Measurements from ENCODE around the gene CSRP1.

Gene CSRP1

GRCh38 chr1:201450721-201451291 is 56.1 kb downstream of the CSRP1 start:
- DNase-seq = no peak

- DNase-seq = no peak
These were observed 57.9 kb downstream of the CSRP1 start for GRCh38 chr1:201448990-201449389.

- DNase-seq = peak in 1 of 2 experiments; percentile 70
These were observed 58.7 kb downstream of the CSRP1 start for GRCh38 chr1:201447903-201448871.

- DNase-seq = no peak
These were observed 61.6 kb downstream of the CSRP1 start for GRCh38 chr1:201445310-201445709.

GRCh38 chr1:201444792-201445191 is 62.1 kb downstream of the CSRP1 start:
- DNase-seq = no peak

- no peak for DNase-seq
These were observed 63.2 kb downstream of the CSRP1 start for GRCh38 chr1:201443747-201444146.

GRCh38 chr1:201436969-201437368 is 70.0 kb downstream of the CSRP1 start:
- no peak for DNase-seq

GRCh38 chr1:201436393-201436792 is 70.5 kb downstream of the CSRP1 start:
- DNase-seq = no peak

- no peak for DNase-seq
These were observed 72.7 kb downstream of the CSRP1 start for GRCh38 chr1:201434266-201434665.

GRCh38 chr1:201433609-201434008 is 73.3 kb downstream of the CSRP1 start:
- no peak for DNase-seq

Data from NCI-H526 (cell line).